ENCODE results near the gene SLC25A48. TPM values are rescaled to one million over a fixed set of nuclear protein-coding genes. Genes with fewer than 3 reads are reported as not detected.

Gene SLC25A48
- total and polyA plus RNA-seq, 9 donors, result 1.4 TPM; not detected in 8

DNA sequence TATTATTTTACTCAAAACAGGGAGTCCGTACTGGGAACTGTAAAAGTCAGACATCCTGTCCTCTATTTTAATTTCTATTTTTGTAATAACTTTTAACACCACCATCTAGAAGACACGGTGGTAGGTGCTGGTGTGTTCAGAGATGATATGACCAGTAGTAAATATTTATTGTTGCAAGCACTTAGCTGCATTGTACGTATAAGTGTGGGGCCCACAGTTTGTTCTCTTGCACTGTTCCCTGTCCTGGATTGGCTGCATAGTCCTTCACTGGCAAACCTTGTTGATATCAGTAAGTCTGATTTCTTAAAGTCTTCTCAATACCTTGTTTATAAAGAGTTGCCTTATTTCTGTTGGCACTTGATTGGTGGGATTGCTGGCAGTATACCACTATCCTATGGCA is 85.7 kb downstream of the SLC25A48 start:
- WGBS, 3 donors, result 64 to 76% (median 75%) methylated on average over 3 of the region's 3 CpGs
- Histone ChIP-seq H3K27me3 (no peaks in the 10 kb centered on the region), H3K27ac (no peak overlapping the region), H3K36me3 (no peaks in the 10 kb centered on the region), H3K4me3 (no peak overlapping the region), H3K9me3 (no peaks in the 10 kb centered on the region), H3K4me1 (ENCODE audit: insufficient read depth) (no peaks in the 10 kb centered on the region)
- DNase-seq, result no peak
- intact Hi-C loops (cut with DNase I), result no loop called here
- TF ChIP-seq, protein P1, sequence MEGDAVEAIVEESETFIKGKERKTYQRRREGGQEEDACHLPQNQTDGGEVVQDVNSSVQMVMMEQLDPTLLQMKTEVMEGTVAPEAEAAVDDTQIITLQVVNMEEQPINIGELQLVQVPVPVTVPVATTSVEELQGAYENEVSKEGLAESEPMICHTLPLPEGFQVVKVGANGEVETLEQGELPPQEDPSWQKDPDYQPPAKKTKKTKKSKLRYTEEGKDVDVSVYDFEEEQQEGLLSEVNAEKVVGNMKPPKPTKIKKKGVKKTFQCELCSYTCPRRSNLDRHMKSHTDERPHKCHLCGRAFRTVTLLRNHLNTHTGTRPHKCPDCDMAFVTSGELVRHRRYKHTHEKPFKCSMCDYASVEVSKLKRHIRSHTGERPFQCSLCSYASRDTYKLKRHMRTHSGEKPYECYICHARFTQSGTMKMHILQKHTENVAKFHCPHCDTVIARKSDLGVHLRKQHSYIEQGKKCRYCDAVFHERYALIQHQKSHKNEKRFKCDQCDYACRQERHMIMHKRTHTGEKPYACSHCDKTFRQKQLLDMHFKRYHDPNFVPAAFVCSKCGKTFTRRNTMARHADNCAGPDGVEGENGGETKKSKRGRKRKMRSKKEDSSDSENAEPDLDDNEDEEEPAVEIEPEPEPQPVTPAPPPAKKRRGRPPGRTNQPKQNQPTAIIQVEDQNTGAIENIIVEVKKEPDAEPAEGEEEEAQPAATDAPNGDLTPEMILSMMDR (IDR thresholded peaks at IDR 0.05), result no peak
- TF ChIP-seq POLR2A (IDR thresholded peaks at IDR 0.05) (no peak), EP300 (IDR thresholded peaks at IDR 0.05) (no peak)

DNA sequence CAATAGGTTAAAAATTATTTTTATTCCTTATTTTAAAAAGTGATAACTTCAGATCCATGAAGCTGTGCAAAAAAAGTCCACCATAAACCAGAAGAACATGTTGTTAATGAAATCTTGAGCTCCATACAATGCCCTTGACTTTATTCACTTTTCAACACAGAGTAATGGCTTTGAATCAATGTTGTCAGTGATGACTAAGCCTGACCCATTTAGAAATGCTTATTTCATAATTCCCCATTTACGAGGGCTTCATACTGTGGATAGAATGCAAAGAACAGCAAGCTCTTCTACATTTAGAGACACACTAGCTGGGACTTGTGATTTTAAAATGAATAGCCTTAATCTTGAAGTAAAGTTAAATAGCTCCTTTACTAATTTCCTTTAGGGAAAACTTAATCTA is 86.9 kb downstream of the SLC25A48 start:
- Histone ChIP-seq H3K27ac (no peak overlapping the region), H3K4me1 (ENCODE audit: insufficient read depth) (no peaks in the 10 kb centered on the region), H3K27me3 (no peaks in the 10 kb centered on the region), H3K36me3 (no peaks in the 10 kb centered on the region), H3K9me3 (no peaks in the 10 kb centered on the region), H3K4me3 (no peak overlapping the region)
- no peak for DNase-seq
- TF ChIP-seq POLR2A (IDR thresholded peaks at IDR 0.05) (no peak), EP300 (IDR thresholded peaks at IDR 0.05) (no peak)
- TF ChIP-seq, protein P1 (IDR thresholded peaks at IDR 0.05), result no peak
- WGBS, 3 donors, result 12 to 14% (median 12%) methylated on average over 1 of the region's 1 CpG
- intact Hi-C loops (cut with DNase I), result no loop called here

DNA sequence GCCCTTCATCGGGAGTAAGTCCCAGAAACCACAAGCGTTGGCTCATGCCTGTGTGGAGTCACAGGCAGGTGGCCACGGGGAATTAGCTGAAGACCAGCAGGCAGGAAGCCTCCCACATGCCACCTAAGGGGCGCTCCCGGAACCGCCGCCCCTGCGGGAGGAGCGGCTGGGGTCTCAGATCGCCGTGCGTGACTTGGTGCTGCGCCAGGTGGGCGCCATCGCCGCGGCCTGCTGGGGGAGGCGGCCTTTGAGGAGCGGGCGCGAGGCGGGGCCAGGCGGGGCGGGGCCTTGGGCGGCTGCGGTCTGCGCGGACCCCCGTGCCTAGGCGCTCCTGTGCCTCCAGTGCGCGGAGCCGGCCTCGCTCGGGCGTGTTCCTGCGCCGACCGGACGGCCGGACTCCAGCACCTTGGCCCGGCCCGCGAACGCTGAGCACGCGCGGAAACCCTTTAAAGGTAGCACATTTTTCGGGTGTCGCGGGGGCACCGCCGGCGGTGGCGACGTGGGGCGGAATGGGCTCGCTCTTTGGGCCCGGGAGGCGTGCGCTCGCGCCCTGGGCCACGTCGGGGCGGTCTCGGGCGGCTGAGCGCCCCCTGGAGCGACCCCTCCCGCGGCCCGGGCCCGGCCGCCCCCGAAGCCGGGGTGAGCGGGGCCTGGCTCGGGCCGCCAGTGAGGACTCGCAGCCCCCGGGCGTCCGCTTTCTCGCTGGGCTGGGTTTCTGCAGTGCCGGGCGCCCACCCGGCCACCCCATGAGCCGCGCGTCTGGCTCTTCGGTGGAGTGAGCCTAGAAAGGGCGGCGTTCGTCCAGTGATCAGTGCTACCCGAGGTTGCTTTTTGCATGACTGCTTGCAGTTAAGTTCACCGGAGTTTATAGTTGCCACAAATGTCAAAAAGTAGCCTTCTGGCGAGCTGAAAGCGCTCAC is 95.8 kb downstream of the SLC25A48 start:
- TF ChIP-seq POLR2A (IDR thresholded peaks at IDR 0.05) (no peak), EP300 (IDR thresholded peaks at IDR 0.05) (no peak)
- TF ChIP-seq, protein P1 (IDR thresholded peaks at IDR 0.05), result no peak
- intact Hi-C loops (cut with DNase I), result loop anchor here in 1 of 4 donors (10.0 kb wide), 1 partner anchor 285 kb away; no protein-coding TSS in a partner anchor
- DNase-seq, result peak in 2 of 5 donors; percentile 15 to 34
- Histone ChIP-seq H3K9me3 (no peaks in the 10 kb centered on the region), H3K4me3 (no peak overlapping the region), H3K27me3 (no peaks in the 10 kb centered on the region), H3K36me3 (no peaks in the 10 kb centered on the region), H3K4me1 (ENCODE audit: insufficient read depth) (no peaks in the 10 kb centered on the region), H3K27ac (no peak overlapping the region)
- WGBS, 3 donors, result 3 to 6% (median 4%) methylated on average over 50 to 99 of the region's 99 CpGs

DNA sequence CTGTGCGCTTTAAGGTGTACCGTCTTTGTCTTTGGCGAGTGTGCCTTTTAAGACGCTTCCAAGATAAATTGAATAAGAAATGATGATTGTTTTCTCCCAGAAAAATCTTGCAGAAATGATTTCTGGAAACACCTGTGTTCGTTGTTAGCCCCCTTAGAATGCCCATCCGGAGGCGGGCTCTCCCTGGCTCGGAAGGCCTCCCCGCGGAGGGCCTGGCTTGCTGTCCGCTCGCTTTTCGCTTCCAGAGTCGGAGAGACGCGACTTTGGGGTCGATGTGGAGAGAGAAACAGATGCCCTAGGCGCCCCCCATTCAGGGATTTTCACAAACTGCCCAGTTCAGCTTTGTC is 96.5 kb downstream of the SLC25A48 start:
- Histone ChIP-seq H3K27me3 (no peaks in the 10 kb centered on the region), H3K27ac (no peak overlapping the region), H3K36me3 (no peaks in the 10 kb centered on the region), H3K4me3 (no peak overlapping the region), H3K4me1 (ENCODE audit: insufficient read depth) (no peaks in the 10 kb centered on the region), H3K9me3 (no peaks in the 10 kb centered on the region)
- TF ChIP-seq POLR2A (IDR thresholded peaks at IDR 0.05), result no peak
- TF ChIP-seq, protein P1 (IDR thresholded peaks at IDR 0.05), result no peak
- no peak for TF ChIP-seq EP300 (IDR thresholded peaks at IDR 0.05)
- DNase-seq, result no peak
- 42 to 51% (median 46%) methylated on average over 18 of the region's 18 CpGs for WGBS, 3 donors
- intact Hi-C loops (cut with DNase I), result loop anchor here in 1 of 4 donors (10.0 kb wide), 1 partner anchor 284 kb away; no protein-coding TSS in a partner anchor

Measured in ovary (tissue), 9 donors.